ENCODE data around the gene LILRA5.

The LILRA5 gene

DNA sequence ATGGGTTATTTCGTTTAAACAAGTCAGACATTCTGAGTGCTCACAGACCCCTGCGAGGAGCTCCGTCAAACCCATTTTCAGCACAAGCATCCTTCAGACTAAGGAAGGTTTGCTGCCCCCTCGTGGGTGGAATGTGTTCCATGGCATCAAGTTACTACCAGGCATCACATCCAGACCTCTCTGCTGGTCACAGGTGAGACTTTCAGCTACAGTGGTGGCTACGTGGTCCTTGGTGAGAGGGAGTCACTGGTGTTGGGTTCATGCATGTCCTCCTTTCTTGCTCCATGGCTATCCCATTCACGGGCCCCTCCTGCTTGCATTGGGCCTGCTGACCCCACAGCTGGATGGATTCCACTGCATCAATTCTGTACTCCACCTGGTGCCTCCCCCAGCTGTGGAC lies 46.8 kb downstream of the LILRA5 start:
- Mint-ChIP-seq H3K27ac (no peak overlapping the region), H3K4me1 (ENCODE audit: low read depth) (no peaks in the 10 kb centered on the region), H3K27me3 (ENCODE audit: low read depth) (peaks cover 13% of the 10 kb centered on the region), H3K4me3 (no peak overlapping the region), H3K9me3 (no peaks in the 10 kb centered on the region), H3K36me3 (ENCODE audit: low read depth) (no peaks in the 10 kb centered on the region)
- DNase-seq (ENCODE audit: low spot score), result peak; percentile 50

DNA sequence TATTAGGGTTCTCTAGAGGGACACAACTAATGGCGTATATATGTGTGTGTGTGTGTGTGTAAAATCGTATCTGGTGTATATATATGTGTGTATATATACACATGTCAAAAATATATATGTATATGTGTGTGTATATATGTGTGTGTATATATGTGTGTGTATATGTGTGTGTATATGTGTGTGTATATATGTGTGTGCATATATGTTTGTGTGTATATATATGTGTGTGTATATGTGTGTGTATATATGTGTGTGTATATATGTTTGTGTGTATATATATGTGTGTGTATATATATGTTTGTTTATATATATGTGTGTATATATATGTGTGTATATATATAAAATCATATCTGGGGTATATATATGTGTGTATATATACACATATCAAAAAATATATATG lies 50.5 kb downstream of the LILRA5 start:
- Mint-ChIP-seq H3K27me3 (ENCODE audit: low read depth) (peaks cover 10% of the 10 kb centered on the region), H3K36me3 (ENCODE audit: low read depth) (no peaks in the 10 kb centered on the region), H3K4me3 (no peak overlapping the region), H3K4me1 (ENCODE audit: low read depth) (no peaks in the 10 kb centered on the region), H3K9me3 (no peaks in the 10 kb centered on the region), H3K27ac (no peak overlapping the region)
- DNase-seq (ENCODE audit: low spot score), result no peak

DNA sequence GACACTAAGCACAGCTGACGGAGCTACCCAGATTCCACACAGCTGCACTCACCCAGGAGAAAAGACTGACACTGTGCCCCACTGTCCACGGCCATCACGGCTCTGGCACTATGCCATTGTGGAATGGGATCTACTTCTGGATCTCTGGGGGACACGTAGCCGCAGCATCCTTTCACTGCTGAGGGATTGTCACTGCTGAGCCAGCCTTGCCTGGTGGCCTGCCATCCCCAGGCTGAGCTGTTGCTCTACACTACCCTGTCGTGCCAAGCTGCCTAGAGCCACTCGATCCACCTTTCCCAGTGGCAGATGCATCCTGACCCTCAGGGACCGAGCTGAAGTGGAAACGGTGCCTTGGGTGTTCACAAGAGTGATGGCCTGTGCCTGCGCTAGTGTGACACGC lies 50.9 kb downstream of the LILRA5 start:
- no peak overlapping the region for H3K27ac Mint-ChIP-seq
- no peaks in the 10 kb centered on the region for H3K9me3 Mint-ChIP-seq
- no peak overlapping the region for H3K4me3 Mint-ChIP-seq
- H3K36me3 Mint-ChIP-seq (ENCODE audit: low read depth), result no peaks in the 10 kb centered on the region
- peaks cover 10% of the 10 kb centered on the region for H3K27me3 Mint-ChIP-seq (ENCODE audit: low read depth)
- DNase-seq (ENCODE audit: low spot score), result no peak
- no peaks in the 10 kb centered on the region for H3K4me1 Mint-ChIP-seq (ENCODE audit: low read depth)

DNA sequence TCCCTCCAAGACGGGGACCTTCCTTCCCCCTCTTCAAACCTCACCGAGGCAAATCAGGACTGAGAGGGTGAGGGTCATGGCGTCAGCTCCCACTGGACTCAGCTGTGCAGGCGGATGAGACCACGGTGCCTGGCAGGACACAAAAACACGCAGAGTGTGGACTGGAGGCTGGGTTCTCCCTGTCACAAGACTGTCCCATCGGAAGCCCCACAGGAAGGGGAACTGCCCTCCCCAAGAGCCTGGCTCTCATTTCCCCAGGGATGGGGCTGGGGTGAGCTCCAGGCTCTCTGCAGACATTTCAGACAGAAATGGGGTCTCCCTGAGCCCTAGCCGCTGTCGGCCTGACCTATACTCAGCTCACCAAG lies 55.9 kb downstream of the LILRA5 start, which contains the start of gene LILRB5:
Gene LILRB5, minus strand, starts transcription at position 158 of the 365 bp plus-strand sequence. Its CDS starts 80 bp downstream, at position 78.
- DNase-seq (ENCODE audit: low spot score), result no peak
- Mint-ChIP-seq H3K4me1 (ENCODE audit: low read depth) (no peaks in the 10 kb centered on the region), H3K4me3 (no peak within 1 kb of the TSS), H3K27me3 (ENCODE audit: low read depth) (peaks cover 2% of the 10 kb centered on the region), H3K9me3 (no peaks in the 10 kb centered on the region), H3K27ac (no peak within 1 kb of the TSS), H3K36me3 (ENCODE audit: low read depth) (no peaks in the 10 kb centered on the region)
